HCT116 (cell line): ENCODE results near the gene AVL9. TPM values are rescaled to one million over a fixed set of nuclear protein-coding genes. Genes with fewer than 3 reads are reported as not detected.
"Not testable (repeated sequence)": the region's sequence is repeated elsewhere in the genome, so short reads cannot be mapped to it uniquely, and the experiment has no call there.

Source experiments
- ATAC-seq: fragments of 200-7000 bp; cut with Tn5 transposase; 2 replicates; pipeline ENCODE4 v1.9.1; 2020; ENCODE audit warnings: mild to moderate bottlenecking, moderate library complexity
- BruUV-seq: library from RNA; stranded (reverse); fragments of 400-500 nt; replicated peaks from 2 replicates; lab custom pipeline; 2021; lab: Mats Ljungman, UMichigan
- CTCF ChIA-PET: fragments of 300-600 bp; sonication (Branson Sonifier 250); formaldehyde crosslinking; loops from one replicate; lab custom pipeline; 2021; ENCODE audit warnings: antibody characterized with exemption; lab: Charles Lee
- POLR2A ChIA-PET: fragments of 300-600, 350-600 bp; sonication (Branson Sonifier 250); formaldehyde crosslinking; loops from one replicate; lab custom pipeline; 2021; ENCODE audit warnings: antibody characterized with exemption; lab: Charles Lee
- RAD21 ChIA-PET, 2 experiments: fragments of 300-600 bp; sonication (Branson Sonifier 250); formaldehyde crosslinking; loops; one replicate each; lab custom pipeline; 2023; ENCODE audit warnings: low total read pairs in 2 of 2; ENCODE audit not compliant: uncharacterized antibody in 2 of 2, unreplicated experiment in 2 of 2, low non-redundant PET in 1 of 2; lab: Charles Lee
- DNase-seq: peaks from one replicate; pipeline ENCODE4 v3.0.0-alpha.2; 2010; ENCODE audit warnings: low read depth, low spot score
- H2AFZ ChIP-seq: fragments of 200-600 bp; shearing (Covaris generic), sonication (generic); 2 replicates; pipeline ENCODE4 v1.6.1; 2017; ENCODE audit warnings: low read depth, mixed run types, mixed read lengths, antibody characterized with exemption, low read length; ENCODE audit not compliant: poor library complexity, severe bottlenecking
- H3K27ac ChIP-seq: 2 replicates; pipeline ENCODE4 v1.5.1; 2012; ENCODE audit warnings: low read depth, low read length
- H3K27me3 ChIP-seq: fragments of 200-600 bp; sonication (generic); 2 replicates; pipeline ENCODE4 v1.6.1; 2016; ENCODE audit warnings: mixed run types, low read length, mixed read lengths; ENCODE audit not compliant: insufficient read depth
- H3K36me3 ChIP-seq, 2 experiments: fragments of 200-500 bp in 1 of 2; fragments of 200-600 bp in 1 of 2; sonication (Bioruptor generic) in 1 of 2; sonication (generic) in 1 of 2; 2 replicates each; pipeline versions ENCODE4 v1.5.1 to v1.6.1; 2014 to 2016; ENCODE audit warnings: low read length in 2 of 2, inconsistent platforms in 1 of 2, mixed read lengths in 1 of 2, mixed run types in 1 of 2; ENCODE audit not compliant: insufficient read depth in 2 of 2, control insufficient read depth in 1 of 2
- H3K4me1 ChIP-seq, 2 experiments: fragments of 200-600 bp in 1 of 2; sonication (generic) in 1 of 2; 2 replicates each; pipeline versions ENCODE4 v1.5.1 to v1.6.1; 2012 to 2017; ENCODE audit warnings: low read length in 2 of 2, inconsistent platforms in 1 of 2, mild to moderate bottlenecking in 1 of 2, mixed read lengths in 1 of 2, mixed run types in 1 of 2, moderate library complexity in 1 of 2; ENCODE audit not compliant: insufficient read depth in 2 of 2, control insufficient read depth in 1 of 2
- H3K4me2 ChIP-seq: fragments of 200-600 bp; sonication (generic); 2 replicates; pipeline ENCODE4 v1.6.1; 2017; ENCODE audit warnings: mixed run types, low read length, mixed read lengths
- H3K4me3 ChIP-seq, 2 experiments: fragments of 200-600 bp in 1 of 2; sonication (generic) in 1 of 2; replicated peaks in 1 of 2; 2 replicates each; pipeline ENCODE4 v1.5.1; 2011 to 2016; ENCODE audit warnings: low read length in 2 of 2, control low read depth in 1 of 2, low read depth in 1 of 2, mild to moderate bottlenecking in 1 of 2, mixed read lengths in 1 of 2, mixed run types in 1 of 2
- H3K79me2 ChIP-seq: fragments of 200-600 bp; sonication (generic); 2 replicates; pipeline ENCODE4 v1.6.1; 2017; ENCODE audit warnings: mild to moderate bottlenecking, mixed run types, low read length, moderate library complexity, mixed read lengths; ENCODE audit not compliant: insufficient read depth
- H3K9ac ChIP-seq: fragments of 200-600 bp; sonication (generic); 2 replicates; pipeline ENCODE4 v1.6.1; 2016; ENCODE audit warnings: low read length, mixed read lengths
- H3K9me2 ChIP-seq: fragments of 200-600 bp; sonication (generic), shearing (Covaris generic); 2 replicates; pipeline ENCODE4 v1.6.1; 2017; ENCODE audit warnings: mixed run types, mild to moderate bottlenecking, moderate library complexity; ENCODE audit not compliant: insufficient read depth
- H3K9me3 ChIP-seq, 2 experiments: fragments of 200-500 bp in 1 of 2; fragments of 200-600 bp in 1 of 2; sonication (Bioruptor generic) in 1 of 2; sonication (generic) in 1 of 2; 2 replicates each; pipeline ENCODE4 v1.6.1; 2014 to 2017; ENCODE audit warnings: low read length in 2 of 2, mixed read lengths in 2 of 2, inconsistent platforms in 1 of 2, low read depth in 1 of 2, mild to moderate bottlenecking in 1 of 2, mixed run types in 1 of 2, moderate library complexity in 1 of 2; ENCODE audit not compliant: control insufficient read depth in 1 of 2, insufficient read depth in 1 of 2
- H4K20me1 ChIP-seq: fragments of 200-600 bp; sonication (generic), shearing (Covaris generic); 2 replicates; pipeline ENCODE4 v1.6.1; 2017; ENCODE audit warnings: mixed run types, mild to moderate bottlenecking, moderate library complexity; ENCODE audit not compliant: insufficient read depth
- CEBPB ChIP-seq: IDR thresholded peaks from 2 replicates; pipeline ENCODE4 v1.6.1; 2012; ENCODE audit warnings: low read depth
- EZH2phosphoT487 ChIP-seq: fragments of 200-600 bp; IDR thresholded peaks from 2 replicates; pipeline ENCODE4 v1.6.1; 2018; ENCODE audit warnings: antibody characterized with exemption, borderline replicate concordance
- RAD21 ChIP-seq: IDR thresholded peaks from 2 replicates; pipeline ENCODE4 v1.6.1; 2012; ENCODE audit warnings: low read depth, mild to moderate bottlenecking
- SP1 ChIP-seq: IDR thresholded peaks from 2 replicates; pipeline ENCODE4 v1.6.1; 2012; ENCODE audit warnings: low read depth
- TCF7L2 ChIP-seq: IDR thresholded peaks from 2 replicates; pipeline ENCODE4 v1.7.0; 2011; ENCODE audit warnings: borderline replicate concordance, inconsistent platforms; ENCODE audit not compliant: insufficient read depth, insufficient read length; ENCODE audit errors: extremely low read depth
- YY1 ChIP-seq: IDR thresholded peaks from 2 replicates; pipeline ENCODE4 v1.6.1; 2011; ENCODE audit warnings: low read length, low read depth, moderate library complexity, mild to moderate bottlenecking; ENCODE audit not compliant: insufficient replicate concordance; ENCODE audit errors: extremely low read depth
- ZFX ChIP-seq: fragments of 450-650 bp; IDR thresholded peaks from 2 replicates; pipeline ENCODE4 v1.6.1; 2017
- ZNF274 ChIP-seq: fragments of 200-500 bp; sonication (Bioruptor generic); IDR thresholded peaks from 2 replicates; pipeline ENCODE4 v1.6.1; 2014; ENCODE audit warnings: mild to moderate bottlenecking, low read depth, low read length, inconsistent platforms
- intact Hi-C: fragments of 100-400 bp; cut with micrococcal nuclease; formaldehyde crosslinking; loops from 2 replicates; pipeline ENCODE4 v1.10.0; 2022
- total RNA-seq: library from RNA; stranded (reverse); gene quantifications from one replicate; pipeline ENCODE4 v1.2.1, GENCODE V29; 2021; ENCODE audit not compliant: unreplicated experiment
- TF ChIP-seq, protein P1 (sequence below), 3 experiments: fragments of 200-600 bp in 1 of 3; sonication (generic) in 1 of 3; IDR thresholded peaks in 2 of 3; conservative IDR thresholded peaks in 1 of 3; 2 replicates each; pipeline ENCODE4 v1.5.1; 2012 to 2017; ENCODE audit warnings: low read depth in 2 of 3, low read length in 2 of 3, antibody characterized with exemption in 1 of 3, borderline replicate concordance in 1 of 3, control low read depth in 1 of 3, mild to moderate bottlenecking in 1 of 3, mixed read lengths in 1 of 3, mixed run types in 1 of 3, moderate library complexity in 1 of 3; ENCODE audit not compliant: insufficient read depth in 1 of 3
- TF ChIP-seq, protein P2 (sequence below): IDR thresholded peaks from 2 replicates; pipeline ENCODE4 v1.6.1; 2012

The AVL9 gene
- total RNA-seq, 1 experiment from 2014 or later: 89.0 TPM

DNA sequence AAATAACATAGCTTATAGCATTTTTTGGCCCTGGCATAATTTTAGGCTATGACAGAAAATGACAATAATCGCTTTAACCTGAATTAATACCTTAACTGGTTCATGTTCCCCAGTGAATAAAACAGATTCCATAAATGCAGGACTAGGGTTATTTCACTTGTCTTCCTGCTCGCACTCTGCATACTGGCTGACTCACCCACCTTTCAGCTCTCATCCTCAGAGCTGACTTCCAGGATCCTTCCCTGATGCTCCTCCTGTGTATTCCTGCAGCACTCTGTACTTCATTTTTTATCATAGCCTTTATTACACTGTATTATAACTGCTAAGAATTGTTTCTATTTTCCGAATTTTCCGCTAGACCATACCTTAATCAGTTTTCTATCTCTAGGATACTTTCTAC is 123.7 kb downstream of the AVL9 start:
- Histone ChIP-seq H3K9me2 (no peaks in the 10 kb centered on the region; the same call in 1 of the 2 replicates), H3K79me2 (no peaks in the 10 kb centered on the region), H3K27me3 (no peaks in the 10 kb centered on the region), H3K9me3 (no peaks in the 10 kb centered on the region), H3K27ac (no peak overlapping the region), H3K9ac (no peak overlapping the region), H3K4me3 (no peak overlapping the region), H4K20me1 (no peaks in the 10 kb centered on the region), H3K36me3 (no peaks in the 10 kb centered on the region), H3K4me2 (no peak overlapping the region), H3K4me1 (peaks cover 5 to 22% of the 10 kb centered on the region in 2 experiments; a peak in 3 of 4 replicates), H2AFZ (no peak overlapping the region)
- CTCF ChIA-PET: no interaction called here
- no TSS peak for BruUV-seq
- ATAC-seq: no peak
- TF ChIP-seq YY1: no peak
- TF ChIP-seq EZH2phosphoT487: no peak
- no peak for TF ChIP-seq TCF7L2
- no peak for TF ChIP-seq CEBPB
- no peak for TF ChIP-seq SP1
- TF ChIP-seq ZFX: no peak
- TF ChIP-seq, protein P1, sequence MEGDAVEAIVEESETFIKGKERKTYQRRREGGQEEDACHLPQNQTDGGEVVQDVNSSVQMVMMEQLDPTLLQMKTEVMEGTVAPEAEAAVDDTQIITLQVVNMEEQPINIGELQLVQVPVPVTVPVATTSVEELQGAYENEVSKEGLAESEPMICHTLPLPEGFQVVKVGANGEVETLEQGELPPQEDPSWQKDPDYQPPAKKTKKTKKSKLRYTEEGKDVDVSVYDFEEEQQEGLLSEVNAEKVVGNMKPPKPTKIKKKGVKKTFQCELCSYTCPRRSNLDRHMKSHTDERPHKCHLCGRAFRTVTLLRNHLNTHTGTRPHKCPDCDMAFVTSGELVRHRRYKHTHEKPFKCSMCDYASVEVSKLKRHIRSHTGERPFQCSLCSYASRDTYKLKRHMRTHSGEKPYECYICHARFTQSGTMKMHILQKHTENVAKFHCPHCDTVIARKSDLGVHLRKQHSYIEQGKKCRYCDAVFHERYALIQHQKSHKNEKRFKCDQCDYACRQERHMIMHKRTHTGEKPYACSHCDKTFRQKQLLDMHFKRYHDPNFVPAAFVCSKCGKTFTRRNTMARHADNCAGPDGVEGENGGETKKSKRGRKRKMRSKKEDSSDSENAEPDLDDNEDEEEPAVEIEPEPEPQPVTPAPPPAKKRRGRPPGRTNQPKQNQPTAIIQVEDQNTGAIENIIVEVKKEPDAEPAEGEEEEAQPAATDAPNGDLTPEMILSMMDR (IDR thresholded peaks at IDR 0.05 in 2 of 3, conservative IDR thresholded peaks at IDR 0.05 in 1 of 3; ENCODE audit: borderline replicate concordance in 1 of 3, insufficient read depth in 1 of 3, low read depth in 2 of 3, low read length in 2 of 3): no peak
- TF ChIP-seq RAD21: no peak
- TF ChIP-seq ZNF274: no peak
- TF ChIP-seq, protein P2, sequence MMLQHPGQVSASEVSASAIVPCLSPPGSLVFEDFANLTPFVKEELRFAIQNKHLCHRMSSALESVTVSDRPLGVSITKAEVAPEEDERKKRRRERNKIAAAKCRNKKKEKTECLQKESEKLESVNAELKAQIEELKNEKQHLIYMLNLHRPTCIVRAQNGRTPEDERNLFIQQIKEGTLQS: no peak
- intact Hi-C loops: no loop called here
- RAD21 ChIA-PET: no interaction called here
- POLR2A ChIA-PET: no interaction called here
- no peak for DNase-seq

DNA sequence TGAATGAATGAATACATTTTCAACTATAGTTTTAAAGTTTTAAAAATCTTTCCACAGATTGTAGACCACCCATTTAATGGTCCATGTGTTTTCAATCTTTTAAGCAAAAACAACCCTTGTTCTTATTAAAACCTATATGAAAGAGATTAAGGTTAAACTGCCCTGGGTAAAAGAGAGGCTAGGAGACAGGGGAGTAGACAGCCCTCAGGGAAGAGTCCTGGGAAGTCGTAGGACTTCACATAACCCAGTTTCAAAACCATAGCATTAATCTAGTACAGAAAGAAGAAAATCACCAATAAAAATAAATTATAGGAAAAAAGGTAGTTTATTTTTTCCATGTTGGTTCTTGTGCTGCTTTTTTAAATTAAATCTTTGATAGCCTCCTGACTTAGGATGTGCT is 124.1 kb downstream of the AVL9 start:
- H2AFZ ChIP-seq, H3K79me2 ChIP-seq, H4K20me1 ChIP-seq, H3K9me3 ChIP-seq, ATAC-seq, RAD21 ChIA-PET, H3K4me3 ChIP-seq, H3K36me3 ChIP-seq, H3K9me2 ChIP-seq, H3K27me3 ChIP-seq, DNase-seq, H3K4me2 ChIP-seq, intact Hi-C loops, H3K9ac ChIP-seq, H3K27ac ChIP-seq, POLR2A ChIA-PET, CTCF ChIA-PET, BruUV-seq: not testable (repeated sequence)
- H3K4me1 ChIP-seq: peaks cover 5 to 22% of the 10 kb centered on the region in 2 experiments; a peak in 3 of 4 replicates
